HepG2 (cell line): ENCODE results near the gene TPM2. TPM values are rescaled to one million over a fixed set of nuclear protein-coding genes. Genes with fewer than 3 reads are reported as not detected.
A peak's percentile ranks its signal among the peaks of the same experiment; 100 is the strongest.

Source experiments
- GATA4 ChIP-seq: sonication (generic); IDR thresholded peaks from 2 replicates; pipeline ENCODE4 v1.6.1; 2016; ENCODE audit warnings: antibody characterized with exemption, low read depth, borderline replicate concordance
- JDP2 ChIP-seq: sonication (generic); formaldehyde crosslinking; IDR thresholded peaks from 2 replicates; pipeline ENCODE4 v1.8.1; 2022; ENCODE audit warnings: missing genetic modification reagents, borderline replicate concordance
- JUND ChIP-seq: sonication (generic); formaldehyde crosslinking; IDR thresholded peaks from 2 replicates; pipeline ENCODE4 v1.8.0; 2022; ENCODE audit warnings: mild to moderate bottlenecking, missing genetic modification reagents
- NFIC ChIP-seq: IDR thresholded peaks from 2 replicates; pipeline ENCODE4 v1.6.1; 2012; ENCODE audit warnings: mild to moderate bottlenecking, low read length, inconsistent platforms
- PAF1 ChIP-seq: IDR thresholded peaks from 2 replicates; pipeline ENCODE4 v1.6.1; 2016; ENCODE audit warnings: missing genetic modification reagents, missing compliant biosample characterization
- PHB2 ChIP-seq: fragments of 450-650 bp; IDR thresholded peaks from 2 replicates; pipeline ENCODE4 v1.6.1; 2018; ENCODE audit not compliant: partially characterized antibody
- PHF8 ChIP-seq: sonication (generic); formaldehyde crosslinking; IDR thresholded peaks from 2 replicates; pipeline ENCODE4 v1.5.0; 2020; ENCODE audit warnings: missing genetic modification reagents
- PTBP1 ChIP-seq: fragments of 200-400 bp; formaldehyde crosslinking; IDR thresholded peaks from 2 replicates; pipeline ENCODE4 v1.6.1; 2018; ENCODE audit warnings: low read length, low read depth; ENCODE audit not compliant: poor library complexity, severe bottlenecking
- RARG ChIP-seq: sonication (generic); formaldehyde crosslinking; IDR thresholded peaks from 2 replicates; pipeline ENCODE4 v1.4.0; 2020; ENCODE audit warnings: low read depth, mild to moderate bottlenecking, missing genetic modification reagents
- RBM39 ChIP-seq: fragments of 200-400 bp; formaldehyde crosslinking; IDR thresholded peaks from one replicate; pipeline ENCODE4 v1.6.1; 2018; ENCODE audit warnings: antibody characterized with exemption, mild to moderate bottlenecking, low read depth, low read length; ENCODE audit not compliant: poor library complexity, severe bottlenecking
- REL ChIP-seq: sonication (generic); formaldehyde crosslinking; conservative IDR thresholded peaks from 2 replicates; pipeline ENCODE4 v1.8.0; 2022; ENCODE audit warnings: mild to moderate bottlenecking, missing genetic modification reagents, moderate library complexity
- SIN3A ChIP-seq: IDR thresholded peaks from 2 replicates; pipeline ENCODE4 v1.6.1; 2011; ENCODE audit warnings: low read depth, mild to moderate bottlenecking, control low read depth, low read length, borderline replicate concordance
- SOX6 ChIP-seq, 2 experiments: fragments of 450-650 bp in 1 of 2; sonication (generic) in 1 of 2; formaldehyde crosslinking in 1 of 2; IDR thresholded peaks; 2 replicates each; pipeline versions ENCODE4 v1.4.0 to v1.6.1; 2017 to 2020; ENCODE audit warnings: antibody characterized with exemption in 1 of 2, mild to moderate bottlenecking in 1 of 2, missing genetic modification reagents in 1 of 2
- ZBTB38 ChIP-seq: sonication (generic); formaldehyde crosslinking; IDR thresholded peaks from 2 replicates; pipeline ENCODE4 v1.5.1; 2020; ENCODE audit warnings: mild to moderate bottlenecking, missing genetic modification reagents
- ZFP37 ChIP-seq: sonication (generic); formaldehyde crosslinking; IDR thresholded peaks from 2 replicates; pipeline ENCODE4 v1.4.0; 2020; ENCODE audit warnings: missing genetic modification reagents, borderline replicate concordance
- ZKSCAN5 ChIP-seq: sonication (generic); formaldehyde crosslinking; IDR thresholded peaks from 2 replicates; pipeline ENCODE4 v1.5.1; 2020; ENCODE audit warnings: mild to moderate bottlenecking, missing genetic modification reagents
- ZNF33B ChIP-seq: sonication (generic); formaldehyde crosslinking; IDR thresholded peaks from 2 replicates; pipeline ENCODE4 v1.5.1; 2020; ENCODE audit warnings: mild to moderate bottlenecking, missing genetic modification reagents
- ZNF547 ChIP-seq: sonication (generic); formaldehyde crosslinking; IDR thresholded peaks from 2 replicates; pipeline ENCODE4 v1.5.1; 2020; ENCODE audit warnings: mild to moderate bottlenecking, missing genetic modification reagents
- ZNF619 ChIP-seq: sonication (generic); formaldehyde crosslinking; IDR thresholded peaks from 2 replicates; pipeline ENCODE4 v1.4.0; 2020; ENCODE audit warnings: mild to moderate bottlenecking, missing genetic modification reagents
- ZNF672 ChIP-seq: sonication (generic); formaldehyde crosslinking; IDR thresholded peaks from 2 replicates; pipeline ENCODE4 v1.8.1; 2022; ENCODE audit warnings: missing genetic modification reagents
- polyA plus RNA-seq, 8 experiments: library from polyadenylated mRNA; depleted of rRNA in 3 of 8; stranded (reverse) in 7 of 8; unstranded in 1 of 8; fragments of >200 nt; fragmentation: Illumina TruSeq in 4 of 8; extraction: Trizol in 4 of 8; gene quantifications; 2 replicates each; pipeline versions ENCODE4 v1.2.1 to v1.2.3, GENCODE V29; 2011 to 2016; ENCODE audit warnings: low read depth in 4 of 8, missing spikeins in 1 of 8, mixed read lengths in 1 of 8; ENCODE audit not compliant: insufficient read depth in 1 of 8
- total RNA-seq, 5 experiments: library from RNA; depleted of rRNA; stranded (reverse); fragments of >200 nt; fragmentation: Illumina TruSeq; extraction: Trizol; gene quantifications; 2 replicates each; pipeline ENCODE4 v1.2.3, GENCODE V29; 2016; ENCODE audit warnings: low read depth in 1 of 5
- TF ChIP-seq, protein P1 (sequence below): sonication (generic); formaldehyde crosslinking; IDR thresholded peaks from 2 replicates; pipeline ENCODE4 v1.4.0; 2020; ENCODE audit warnings: missing genetic modification reagents, borderline replicate concordance
- TF ChIP-seq, protein P2 (sequence below): sonication (generic); formaldehyde crosslinking; IDR thresholded peaks from 2 replicates; pipeline ENCODE4 v1.4.0; 2020; ENCODE audit warnings: mild to moderate bottlenecking, missing genetic modification reagents
- TF ChIP-seq, protein P3 (sequence below): sonication (generic); formaldehyde crosslinking; IDR thresholded peaks from 2 replicates; pipeline ENCODE4 v1.5.0; 2020; ENCODE audit warnings: mild to moderate bottlenecking, missing genetic modification reagents

Gene TPM2
- total and polyA plus RNA-seq, 2 of the 13 experiments (the other 11 are each of a cell fraction or from before 2014, with no cell fraction given): 3.1 to 10.7 TPM

DNA sequence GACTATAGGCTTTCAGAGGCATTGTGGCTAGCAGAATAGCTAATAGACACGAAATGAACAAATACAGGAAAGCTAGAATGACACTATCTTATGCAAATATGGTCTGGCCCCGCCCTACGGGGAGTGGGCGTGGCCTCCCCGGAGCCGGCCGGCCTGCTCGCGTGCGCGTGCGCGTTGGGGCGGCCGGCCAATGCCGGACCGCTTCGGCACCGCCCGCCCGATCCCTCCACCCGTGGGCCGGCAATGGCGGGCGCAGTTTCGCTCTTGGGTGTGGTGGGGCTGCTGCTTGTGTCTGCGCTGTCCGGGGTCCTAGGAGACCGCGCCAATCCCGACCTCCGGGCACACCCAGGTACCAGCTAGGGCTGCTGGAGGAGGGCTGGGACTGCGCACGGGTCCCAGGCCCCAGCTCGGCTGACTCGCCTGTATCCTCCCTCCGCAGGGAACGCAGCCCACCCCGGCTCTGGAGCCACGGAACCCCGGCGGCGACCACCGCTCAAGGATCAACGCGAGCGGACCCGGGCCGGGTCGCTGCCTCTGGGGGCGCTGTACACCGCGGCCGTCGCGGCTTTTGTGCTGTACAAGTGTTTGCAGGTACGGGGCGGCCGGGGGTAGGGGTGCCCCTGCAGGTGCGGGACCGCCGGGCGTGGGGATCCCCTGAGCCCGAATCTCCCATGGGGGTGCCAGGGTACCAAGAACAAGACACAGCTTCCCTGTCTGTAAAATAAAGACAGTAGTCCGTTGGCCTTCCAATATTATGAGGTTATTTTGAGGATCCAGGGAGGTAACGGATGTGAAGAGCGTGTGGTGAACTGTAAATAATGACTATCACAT is 31.4 kb downstream of the TPM2 start, which contains the start of gene CCDC107 (continued):
- TF ChIP-seq, protein P1, sequence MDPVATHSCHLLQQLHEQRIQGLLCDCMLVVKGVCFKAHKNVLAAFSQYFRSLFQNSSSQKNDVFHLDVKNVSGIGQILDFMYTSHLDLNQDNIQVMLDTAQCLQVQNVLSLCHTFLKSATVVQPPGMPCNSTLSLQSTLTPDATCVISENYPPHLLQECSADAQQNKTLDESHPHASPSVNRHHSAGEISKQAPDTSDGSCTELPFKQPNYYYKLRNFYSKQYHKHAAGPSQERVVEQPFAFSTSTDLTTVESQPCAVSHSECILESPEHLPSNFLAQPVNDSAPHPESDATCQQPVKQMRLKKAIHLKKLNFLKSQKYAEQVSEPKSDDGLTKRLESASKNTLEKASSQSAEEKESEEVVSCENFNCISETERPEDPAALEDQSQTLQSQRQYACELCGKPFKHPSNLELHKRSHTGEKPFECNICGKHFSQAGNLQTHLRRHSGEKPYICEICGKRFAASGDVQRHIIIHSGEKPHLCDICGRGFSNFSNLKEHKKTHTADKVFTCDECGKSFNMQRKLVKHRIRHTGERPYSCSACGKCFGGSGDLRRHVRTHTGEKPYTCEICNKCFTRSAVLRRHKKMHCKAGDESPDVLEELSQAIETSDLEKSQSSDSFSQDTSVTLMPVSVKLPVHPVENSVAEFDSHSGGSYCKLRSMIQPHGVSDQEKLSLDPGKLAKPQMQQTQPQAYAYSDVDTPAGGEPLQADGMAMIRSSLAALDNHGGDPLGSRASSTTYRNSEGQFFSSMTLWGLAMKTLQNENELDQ (CRISPR knock-in tag): no peak; the same call in 1 of the 2 replicates
- TF ChIP-seq SOX6 (IDR thresholded peaks at IDR 0.05) (no peak), SOX6 (CRISPR knock-in tag; IDR thresholded peaks at IDR 0.05) (peak; percentile 49; the same call in 1 of the 2 replicates), ZNF547 (no peak), JUND (CRISPR knock-in tag) (no peak), PHF8 (CRISPR knock-in tag) (peak; percentile 88), NFIC (no peak), PTBP1 (peak; percentile 46), PHB2 (no peak), GATA4 (peak; percentile 60; the same call in 1 of the 2 replicates), ZKSCAN5 (0 out of 2 replicates have a peak, but pooled peaks have one; percentile 18), ZNF619 (CRISPR knock-in tag) (no peak), SIN3A (peak; percentile 21; the same call in 1 of the 2 replicates), ZFP37 (CRISPR knock-in tag) (no peak), JDP2 (no peak), ZBTB38 (CRISPR knock-in tag) (no peak; the same call in none of the 2 replicates), ZNF33B (CRISPR knock-in tag) (no peak), ZNF672 (CRISPR knock-in tag) (0 out of 2 replicates have a peak, but pooled peaks have one; percentile 16), PAF1 (no peak), RARG (no peak; the same call in 1 of the 2 replicates), RBM39 (peak; percentile 78), REL (CRISPR knock-in tag) (no peak; the same call in none of the 2 replicates)
- TF ChIP-seq, protein P2, sequence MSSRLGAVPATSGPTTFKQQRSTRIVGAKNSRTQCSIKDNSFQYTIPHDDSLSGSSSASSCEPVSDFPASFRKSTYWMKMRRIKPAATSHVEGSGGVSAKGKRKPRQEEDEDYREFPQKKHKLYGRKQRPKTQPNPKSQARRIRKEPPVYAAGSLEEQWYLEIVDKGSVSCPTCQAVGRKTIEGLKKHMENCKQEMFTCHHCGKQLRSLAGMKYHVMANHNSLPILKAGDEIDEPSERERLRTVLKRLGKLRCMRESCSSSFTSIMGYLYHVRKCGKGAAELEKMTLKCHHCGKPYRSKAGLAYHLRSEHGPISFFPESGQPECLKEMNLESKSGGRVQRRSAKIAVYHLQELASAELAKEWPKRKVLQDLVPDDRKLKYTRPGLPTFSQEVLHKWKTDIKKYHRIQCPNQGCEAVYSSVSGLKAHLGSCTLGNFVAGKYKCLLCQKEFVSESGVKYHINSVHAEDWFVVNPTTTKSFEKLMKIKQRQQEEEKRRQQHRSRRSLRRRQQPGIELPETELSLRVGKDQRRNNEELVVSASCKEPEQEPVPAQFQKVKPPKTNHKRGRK (CRISPR knock-in tag): no peak
- TF ChIP-seq, protein P3, sequence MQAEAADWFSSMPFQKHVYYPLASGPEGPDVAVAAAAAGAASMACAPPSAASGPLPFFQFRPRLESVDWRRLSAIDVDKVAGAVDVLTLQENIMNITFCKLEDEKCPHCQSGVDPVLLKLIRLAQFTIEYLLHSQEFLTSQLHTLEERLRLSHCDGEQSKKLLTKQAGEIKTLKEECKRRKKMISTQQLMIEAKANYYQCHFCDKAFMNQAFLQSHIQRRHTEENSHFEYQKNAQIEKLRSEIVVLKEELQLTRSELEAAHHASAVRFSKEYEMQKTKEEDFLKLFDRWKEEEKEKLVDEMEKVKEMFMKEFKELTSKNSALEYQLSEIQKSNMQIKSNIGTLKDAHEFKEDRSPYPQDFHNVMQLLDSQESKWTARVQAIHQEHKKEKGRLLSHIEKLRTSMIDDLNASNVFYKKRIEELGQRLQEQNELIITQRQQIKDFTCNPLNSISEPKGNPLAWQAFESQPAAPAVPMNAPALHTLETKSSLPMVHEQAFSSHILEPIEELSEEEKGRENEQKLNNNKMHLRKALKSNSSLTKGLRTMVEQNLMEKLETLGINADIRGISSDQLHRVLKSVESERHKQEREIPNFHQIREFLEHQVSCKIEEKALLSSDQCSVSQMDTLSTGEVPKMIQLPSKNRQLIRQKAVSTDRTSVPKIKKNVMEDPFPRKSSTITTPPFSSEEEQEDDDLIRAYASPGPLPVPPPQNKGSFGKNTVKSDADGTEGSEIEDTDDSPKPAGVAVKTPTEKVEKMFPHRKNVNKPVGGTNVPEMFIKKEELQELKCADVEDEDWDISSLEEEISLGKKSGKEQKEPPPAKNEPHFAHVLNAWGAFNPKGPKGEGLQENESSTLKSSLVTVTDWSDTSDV: no peak
